ENCODE results near the gene SCN2B. TPM values are rescaled to one million over a fixed set of nuclear protein-coding genes. Genes with fewer than 3 reads are reported as not detected.

SCN2B gene
- total and polyA plus RNA-seq, 2 of the 4 experiments (the other 2 are of a cell fraction) = under 0.01 to 0.05 TPM

DNA sequence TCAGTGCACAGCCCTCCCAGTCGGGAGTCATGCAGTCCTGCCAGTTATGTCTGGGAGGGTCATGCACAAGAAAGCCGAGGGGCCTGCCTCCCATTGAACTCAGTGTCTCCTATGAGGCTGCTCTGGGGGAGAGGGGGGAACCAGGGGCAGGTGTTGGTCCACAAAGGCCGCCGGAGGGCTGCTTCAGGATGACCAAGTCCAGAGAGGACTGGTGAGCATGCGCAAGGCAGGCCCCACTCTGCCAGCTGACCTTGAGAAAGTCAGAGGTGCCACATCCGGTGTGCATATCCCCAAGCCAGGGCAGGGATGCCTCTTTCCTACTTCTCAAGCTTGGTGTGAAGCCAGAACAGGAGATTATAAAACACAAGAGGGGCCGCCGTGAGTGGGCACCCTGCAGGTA lies 28.2 kb downstream of the SCN2B start:
- CTCF ChIA-PET = interaction anchor here (1.4 kb wide), 1 partner anchor 24 kb away, joined by 3 read pairs; no protein-coding TSS in a partner anchor
- POLR2A ChIA-PET (ENCODE audit: unreplicated experiment) = no interaction called here
- ATAC-seq (ENCODE audit: low read depth) = no peak
- no CpG with 5 or more reads among the region's 8 CpGs for WGBS, 2 experiments (ENCODE audit: extremely low coverage in 2 of 2, insufficient read length in 1 of 2)
- DNase-seq = no peak
- Histone ChIP-seq H3K23ac (ENCODE audit: low read depth, low read length) (no peak overlapping the region), H3K14ac (replicated peaks; ENCODE audit: low read depth, low read length) (no peak overlapping the region), H3K18ac (ENCODE audit: low read depth, low read length) (no peak overlapping the region), H4K8ac (ENCODE audit: low read depth in 2 of 2, low read length in 2 of 2) (no peak overlapping the region), H2BK120ac (ENCODE audit: low read depth, low read length) (no peak overlapping the region), H3K27me3 (ENCODE audit: control insufficient read depth, insufficient read depth, low read length) (peaks cover 54% of the 10 kb centered on the region), H3K27ac (ENCODE audit: insufficient read depth, low read length) (no peak overlapping the region), H3K36me3 (ENCODE audit: control insufficient read depth, insufficient read depth, low read length) (no peaks in the 10 kb centered on the region), H2AFZ (replicated peaks; ENCODE audit: low read length, poor library complexity) (no peak overlapping the region), H3K4me2 (ENCODE audit: low read depth, low read length) (no peak overlapping the region), H3K9me3 (ENCODE audit: control insufficient read depth, insufficient read depth, low read length) (no peaks in the 10 kb centered on the region), H2BK20ac (ENCODE audit: low read depth, low read length) (no peak overlapping the region), H3K56ac (ENCODE audit: extremely low read depth, insufficient read depth, low read length) (no peak overlapping the region), H2AK5ac (ENCODE audit: low read depth, low read length) (no peak overlapping the region), H2AK9ac (replicated peaks; ENCODE audit: low read depth, low read length, poor library complexity) (no peak overlapping the region), H3K9ac (ENCODE audit: low read depth, low read length) (no peak overlapping the region), H4K5ac (ENCODE audit: low read depth, low read length) (no peak overlapping the region), H2BK5ac (ENCODE audit: low read depth, low read length, poor library complexity, severe bottlenecking) (no peak overlapping the region), H3K4ac (ENCODE audit: low read depth, low read length) (no peak overlapping the region), H3K4me1 (ENCODE audit: control insufficient read depth, insufficient read depth, low read length) (no peaks in the 10 kb centered on the region; the same call in 1 of the 2 replicates), H3K79me1 (ENCODE audit: low read depth in 1 of 2, low read length in 2 of 2) (no peaks in the 10 kb centered on the region), H4K91ac (ENCODE audit: insufficient read depth, low read depth, low read length) (no peak overlapping the region), H4K20me1 (ENCODE audit: insufficient read depth, low read length) (no peaks in the 10 kb centered on the region), H3K4me3 (ENCODE audit: insufficient read depth, low read depth, low read length) (no peak overlapping the region), H3K9me1 (ENCODE audit: insufficient read depth, low read length) (no peaks in the 10 kb centered on the region), H2BK15ac (ENCODE audit: low read depth, low read length) (no peak overlapping the region)
- BruUV-seq (replicated peaks) = no TSS peak
- in situ Hi-C loops (cut with MboI; ENCODE audit: low sequenced_read_pairs) = loop anchor here (10.0 kb wide), 1 partner anchor 207 kb away; the partner anchor contains the start of gene UBE4A
- intact Hi-C loops (cut with micrococcal nuclease) = loop anchor here (5.0 kb wide), 2 partner anchors 339 to 419 kb away; partner anchors contain the start of gene IFT46
- no peak for TF ChIP-seq RAD21 (IDR thresholded peaks at IDR 0.05; ENCODE audit: low read length)
- TF ChIP-seq, protein P1, sequence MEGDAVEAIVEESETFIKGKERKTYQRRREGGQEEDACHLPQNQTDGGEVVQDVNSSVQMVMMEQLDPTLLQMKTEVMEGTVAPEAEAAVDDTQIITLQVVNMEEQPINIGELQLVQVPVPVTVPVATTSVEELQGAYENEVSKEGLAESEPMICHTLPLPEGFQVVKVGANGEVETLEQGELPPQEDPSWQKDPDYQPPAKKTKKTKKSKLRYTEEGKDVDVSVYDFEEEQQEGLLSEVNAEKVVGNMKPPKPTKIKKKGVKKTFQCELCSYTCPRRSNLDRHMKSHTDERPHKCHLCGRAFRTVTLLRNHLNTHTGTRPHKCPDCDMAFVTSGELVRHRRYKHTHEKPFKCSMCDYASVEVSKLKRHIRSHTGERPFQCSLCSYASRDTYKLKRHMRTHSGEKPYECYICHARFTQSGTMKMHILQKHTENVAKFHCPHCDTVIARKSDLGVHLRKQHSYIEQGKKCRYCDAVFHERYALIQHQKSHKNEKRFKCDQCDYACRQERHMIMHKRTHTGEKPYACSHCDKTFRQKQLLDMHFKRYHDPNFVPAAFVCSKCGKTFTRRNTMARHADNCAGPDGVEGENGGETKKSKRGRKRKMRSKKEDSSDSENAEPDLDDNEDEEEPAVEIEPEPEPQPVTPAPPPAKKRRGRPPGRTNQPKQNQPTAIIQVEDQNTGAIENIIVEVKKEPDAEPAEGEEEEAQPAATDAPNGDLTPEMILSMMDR (conservative IDR thresholded peaks at IDR 0.05; ENCODE audit: low read depth, low read length) = no peak
- TF ChIP-seq NFE2L2 (IDR thresholded peaks at IDR 0.05; ENCODE audit: low read depth, low read length) = no peak
- no peak for TF ChIP-seq CHD1 (IDR thresholded peaks at IDR 0.05; ENCODE audit: low read depth, low read length)
- no peak for TF ChIP-seq RFX5 (IDR thresholded peaks at IDR 0.05; ENCODE audit: low read depth, low read length)
- TF ChIP-seq, protein P2, sequence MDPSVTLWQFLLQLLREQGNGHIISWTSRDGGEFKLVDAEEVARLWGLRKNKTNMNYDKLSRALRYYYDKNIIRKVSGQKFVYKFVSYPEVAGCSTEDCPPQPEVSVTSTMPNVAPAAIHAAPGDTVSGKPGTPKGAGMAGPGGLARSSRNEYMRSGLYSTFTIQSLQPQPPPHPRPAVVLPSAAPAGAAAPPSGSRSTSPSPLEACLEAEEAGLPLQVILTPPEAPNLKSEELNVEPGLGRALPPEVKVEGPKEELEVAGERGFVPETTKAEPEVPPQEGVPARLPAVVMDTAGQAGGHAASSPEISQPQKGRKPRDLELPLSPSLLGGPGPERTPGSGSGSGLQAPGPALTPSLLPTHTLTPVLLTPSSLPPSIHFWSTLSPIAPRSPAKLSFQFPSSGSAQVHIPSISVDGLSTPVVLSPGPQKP (IDR thresholded peaks at IDR 0.05; ENCODE audit: borderline replicate concordance, low read depth, low read length) = no peak
- dilution Hi-C loops (cut with HindIII; ENCODE audit: low sequenced_read_pairs, unreplicated experiment) = no loop called here

Measured in IMR-90 (cell line).